SKM-1 treated with dmso at 0.1 percent for 144 hours (cell line): ENCODE data around the gene RAB23.

ENCODE experiments used
- DNase-seq: peaks from one replicate; lab custom pipeline; 2025; ENCODE audit not compliant: unreplicated experiment; lab: John Stamatoyannopoulos, UW

Gene RAB23

DNA sequence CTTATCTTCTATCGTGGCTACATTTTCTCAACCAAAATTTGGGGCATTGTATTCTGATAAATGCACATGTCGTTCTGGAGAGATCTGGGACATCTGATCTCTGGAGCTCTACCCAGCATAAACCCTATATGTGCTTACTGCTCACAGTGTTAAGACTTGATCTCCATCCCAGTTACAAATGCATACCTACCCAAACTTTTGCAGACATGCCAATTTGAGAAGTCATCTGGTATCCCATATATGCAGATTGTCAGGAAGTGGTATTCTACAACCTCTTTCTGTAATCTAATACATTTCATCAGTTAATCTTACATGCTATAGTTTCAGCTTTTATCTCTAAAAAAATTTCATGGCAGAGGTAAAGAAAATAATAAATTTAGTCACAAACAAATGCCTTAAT lies 38.8 kb downstream of the RAB23 start:
- DNase-seq, result no peak

DNA sequence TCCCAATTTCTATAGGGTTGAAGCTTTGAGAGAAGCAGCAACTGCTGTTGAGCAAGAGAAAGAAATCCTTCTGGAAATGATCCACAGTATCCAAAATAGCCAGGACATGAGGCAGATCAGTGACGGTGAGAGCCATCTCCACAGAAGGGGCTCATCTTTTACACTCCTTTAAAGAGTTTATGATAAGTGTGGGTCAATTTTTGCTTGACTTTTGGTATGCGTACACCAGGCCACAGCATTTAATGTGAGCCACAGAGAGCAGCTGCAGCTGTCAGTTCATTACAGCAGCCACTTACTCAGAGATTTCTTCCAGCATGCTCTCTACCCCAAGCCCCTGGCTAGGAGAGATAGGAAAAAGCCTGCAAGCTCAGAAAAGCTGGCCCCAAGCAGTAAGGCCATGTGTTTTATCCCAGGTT lies 40.1 kb downstream of the RAB23 start:
- DNase-seq, result no peak

DNA sequence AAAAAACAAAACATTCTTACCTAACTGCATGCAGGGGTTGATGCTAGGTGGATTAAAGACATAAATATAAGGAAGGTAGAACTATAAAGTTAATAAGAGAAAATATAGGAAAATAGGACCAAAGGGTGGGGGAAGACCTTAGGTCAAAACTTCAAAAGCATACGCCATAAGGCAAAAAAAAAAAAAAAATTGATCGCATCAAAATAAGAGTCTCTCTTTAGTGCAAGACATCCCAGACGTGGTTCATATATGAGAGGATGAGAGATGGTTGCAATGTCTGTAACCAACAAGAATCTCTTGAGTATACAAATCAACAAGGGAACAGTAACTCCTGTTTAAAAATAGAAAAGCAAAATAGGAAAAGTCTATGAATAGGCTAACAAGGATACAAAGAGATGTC lies 41.5 kb downstream of the RAB23 start:
- DNase-seq, result no peak

DNA sequence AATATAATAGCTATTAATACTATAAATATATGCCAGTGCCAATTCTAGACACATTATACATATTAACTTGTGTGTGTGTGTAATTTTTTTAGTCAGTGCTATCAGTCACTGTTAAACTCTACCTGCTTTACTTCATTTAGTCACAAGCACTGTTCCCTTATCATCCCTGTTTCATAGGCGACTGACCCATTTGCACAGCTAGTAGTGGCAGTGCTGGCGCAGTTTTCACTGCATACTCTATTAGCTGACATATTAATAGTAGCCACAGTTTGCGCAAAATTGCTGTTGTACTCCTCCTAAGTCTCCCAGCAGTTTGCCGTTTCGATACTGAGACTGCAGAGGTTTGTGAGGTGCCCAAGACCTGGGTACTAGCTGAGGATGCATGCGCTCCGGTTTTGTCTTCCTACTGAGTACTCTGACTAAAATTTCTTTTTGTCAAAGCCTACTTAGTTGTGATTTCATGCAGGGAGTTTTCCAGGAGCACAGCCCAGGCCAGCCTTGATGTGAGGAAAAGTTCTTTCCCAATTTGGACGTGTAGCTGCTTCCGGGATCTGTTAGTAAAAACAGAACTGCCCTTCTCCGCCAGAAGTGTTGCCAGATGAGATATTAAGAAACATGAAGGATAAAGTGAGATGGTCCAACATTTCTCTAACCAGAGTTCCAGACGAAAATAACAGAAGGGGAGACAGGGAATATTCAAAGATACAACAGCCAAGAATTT lies 44.4 kb downstream of the RAB23 start:
- DNase-seq, result no peak

GRCh38 chr6:57174511-57174907 lies 47.6 kb downstream of the RAB23 start:
- DNase-seq, result no peak

- DNase-seq, result no peak
Observed at GRCh38 chr6:57173886-57174510, 48.1 kb downstream of the RAB23 start.

DNA sequence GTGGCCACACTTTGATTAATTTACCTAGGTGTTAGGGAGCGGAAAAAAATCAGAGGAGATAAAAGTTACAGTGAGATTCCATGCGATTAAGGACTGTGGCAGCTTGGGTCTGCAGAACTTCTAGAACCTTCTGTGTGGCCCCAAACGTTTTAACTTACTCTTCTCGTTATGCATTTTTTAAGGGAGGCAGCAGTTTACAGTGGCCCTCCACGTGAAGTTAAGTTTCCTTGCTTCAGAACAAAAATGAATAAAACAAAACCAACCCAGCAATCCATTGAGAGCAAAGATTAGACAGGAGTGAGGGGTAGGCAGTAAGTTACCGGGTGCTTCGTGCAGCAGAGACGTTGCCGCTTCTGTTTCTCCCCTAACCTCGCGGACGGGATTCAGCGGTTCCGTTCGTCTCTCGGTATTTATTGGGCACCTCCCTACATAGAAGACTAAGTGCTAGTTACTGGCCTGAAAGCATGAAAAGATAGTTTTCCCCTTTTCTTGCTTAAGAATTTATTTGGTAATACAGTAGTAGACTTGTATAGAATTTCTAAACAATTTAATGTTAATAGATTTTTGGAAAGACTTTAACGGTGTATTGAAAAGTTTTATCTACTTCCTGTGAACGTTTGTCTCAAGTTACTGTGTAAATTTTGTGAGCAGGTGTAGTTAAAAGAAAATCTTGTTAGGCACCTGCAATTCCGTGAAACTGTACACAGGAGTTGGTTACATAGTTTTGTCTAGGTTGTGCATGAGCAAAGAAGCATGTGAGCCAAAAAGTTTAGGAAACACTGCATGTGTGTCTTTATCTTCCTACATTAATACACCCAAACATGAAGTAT lies 48.8 kb downstream of the RAB23 start:
- DNase-seq, result peak; percentile 25

DNA sequence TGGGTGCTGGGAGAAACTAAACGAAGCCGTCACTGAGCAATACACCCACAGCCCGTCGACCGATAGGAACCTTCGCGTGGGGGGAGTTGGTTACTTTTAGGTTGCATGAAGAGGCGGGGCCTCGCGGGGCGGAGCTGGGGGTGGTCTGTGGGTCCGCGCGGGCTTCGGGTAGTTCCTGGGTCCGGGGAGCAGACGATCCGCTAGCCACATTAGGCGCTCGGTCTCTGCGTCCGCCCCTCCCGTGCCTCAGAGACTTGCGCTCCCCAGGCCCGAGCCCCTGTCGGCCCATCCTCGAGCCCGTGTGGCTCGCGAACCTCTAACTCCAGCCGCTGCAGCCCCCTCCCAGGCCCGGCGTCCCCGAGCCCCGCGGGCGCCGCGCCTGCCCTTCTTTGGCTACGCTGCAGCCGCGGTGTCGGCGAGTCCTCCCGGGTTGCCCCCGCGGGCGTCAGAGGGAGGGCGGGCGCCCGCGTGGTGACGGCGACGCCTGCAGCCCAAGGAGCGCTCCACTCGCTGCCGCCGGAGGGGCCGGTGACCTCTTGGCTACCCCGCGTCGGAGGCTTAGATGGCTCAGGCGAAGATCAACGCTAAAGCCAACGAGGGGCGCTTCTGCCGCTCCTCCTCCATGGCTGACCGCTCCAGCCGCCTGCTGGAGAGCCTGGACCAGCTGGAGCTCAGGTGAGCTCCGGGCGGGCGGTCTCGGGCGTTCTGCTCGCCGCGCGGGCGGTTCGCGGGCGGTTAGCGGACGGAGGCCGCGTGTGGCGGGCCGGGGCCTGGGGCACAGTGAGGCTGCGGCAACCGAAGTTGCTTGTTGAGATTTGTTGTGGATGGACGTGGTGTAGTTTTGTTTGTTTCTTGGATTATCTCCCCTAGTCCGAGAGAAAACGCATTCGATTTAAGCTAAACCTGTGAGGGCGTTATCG lies 49.7 kb downstream of the RAB23 start, which contains the start of gene BAG2:
TSS of gene BAG2 (plus strand) at position 191 of the 920 bp plus-strand sequence. CDS start at position 563, 372 bp downstream.
- peak; percentile 81 for DNase-seq

- no peak for DNase-seq
Observed at GRCh38 chr6:57165080-57165479, 57.0 kb downstream of the RAB23 start.

- no peak for DNase-seq
Observed at GRCh38 chr6:57163956-57164355, 58.2 kb downstream of the RAB23 start.

DNA sequence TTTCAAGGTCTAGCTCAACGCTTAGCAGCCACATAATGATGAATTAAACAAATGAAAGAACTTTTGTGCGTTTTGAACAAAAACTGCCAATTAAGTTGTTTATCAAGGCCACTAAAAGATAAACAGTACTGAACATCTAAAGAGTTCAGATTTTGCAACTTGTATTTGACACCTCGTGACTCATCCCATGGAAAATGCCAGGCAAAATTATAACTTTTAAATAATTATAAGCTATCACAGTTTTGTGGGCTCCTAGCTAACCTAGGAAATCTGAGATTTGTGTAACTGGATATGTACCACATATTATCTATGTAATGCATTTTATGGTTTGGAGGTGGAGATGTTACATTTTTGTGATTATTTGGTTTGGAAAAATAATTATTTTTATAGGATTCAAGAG lies 59.6 kb downstream of the RAB23 start:
- DNase-seq, result no peak

DNA sequence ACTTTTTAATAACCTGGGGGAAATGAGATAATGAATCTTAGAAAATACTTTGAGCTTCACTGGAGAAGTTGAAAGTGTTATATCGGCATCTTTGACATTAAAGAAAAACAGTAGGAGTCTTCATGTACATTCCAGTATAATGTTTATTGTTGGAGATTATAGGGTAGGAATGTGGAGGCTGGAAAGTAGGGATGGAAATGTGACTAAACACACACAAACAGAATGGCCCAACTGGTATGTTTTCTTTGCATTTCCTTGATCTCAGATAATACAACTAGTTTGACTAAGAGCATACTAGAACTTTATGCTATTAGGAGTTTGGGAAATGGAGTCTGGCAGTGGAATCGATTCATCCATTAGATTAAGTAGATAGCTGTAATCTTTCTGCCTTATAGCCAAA lies 60.1 kb downstream of the RAB23 start:
- DNase-seq, result no peak

DNA sequence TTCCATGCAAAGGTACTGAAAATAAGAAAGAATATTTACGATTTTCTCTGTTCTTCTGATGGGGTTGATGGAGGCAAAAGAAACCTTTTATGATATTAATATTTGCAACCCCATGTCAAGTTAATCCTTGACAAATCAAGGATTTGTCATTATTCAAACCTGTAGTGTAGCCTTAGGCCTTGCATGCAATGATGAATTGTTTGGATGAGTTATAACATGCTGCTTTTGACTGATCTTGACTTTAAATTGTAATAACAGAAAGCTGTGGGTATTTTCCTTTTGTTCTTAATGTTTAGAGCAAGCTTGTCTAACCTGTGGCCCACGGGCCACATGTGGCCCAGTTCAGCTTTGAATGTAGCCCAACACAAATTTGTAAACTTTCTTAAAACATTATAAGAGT lies 63.0 kb downstream of the RAB23 start:
- no peak for DNase-seq

- DNase-seq, result no peak
Observed at GRCh38 chr6:57158658-57159057, 63.4 kb downstream of the RAB23 start.

GRCh38 chr6:57147955-57148858 lies 73.9 kb downstream of the RAB23 start:
- DNase-seq, result no peak

DNA sequence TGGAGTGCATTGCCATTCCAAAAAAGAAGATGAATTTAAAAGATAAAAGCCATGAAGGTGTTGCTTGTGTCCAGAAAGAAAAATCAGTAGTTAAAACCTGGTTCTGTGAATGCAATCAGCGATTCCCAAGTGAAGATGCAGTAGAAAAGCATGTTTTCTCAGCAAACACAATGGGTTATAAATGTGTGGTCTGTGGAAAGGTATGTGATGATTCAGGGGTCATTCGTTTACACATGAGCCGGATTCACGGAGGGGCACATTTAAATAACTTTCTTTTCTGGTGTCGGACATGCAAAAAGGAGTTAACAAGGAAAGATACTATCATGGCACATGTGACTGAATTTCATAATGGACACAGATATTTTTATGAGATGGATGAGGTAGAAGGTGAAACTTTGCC lies 74.7 kb downstream of the RAB23 start:
- no peak for DNase-seq

DNA sequence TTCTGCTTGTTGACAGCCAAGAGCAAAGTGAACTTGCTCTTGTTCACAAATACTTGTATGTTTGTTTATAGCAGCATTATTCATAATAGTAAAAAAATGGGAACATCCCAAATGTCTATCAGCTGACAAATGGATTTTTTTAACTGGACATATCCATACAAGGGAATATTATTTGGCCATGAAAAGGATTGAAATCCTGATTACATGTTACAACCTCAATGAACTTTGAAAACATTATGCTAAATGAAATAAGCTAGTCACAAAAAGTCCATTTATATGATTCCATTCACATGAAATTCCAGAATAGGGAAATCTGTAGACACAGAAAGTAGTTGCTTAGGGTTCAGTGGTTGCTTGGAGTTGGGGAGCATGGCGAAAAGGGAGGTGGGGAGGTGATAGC lies 78.4 kb downstream of the RAB23 start:
- DNase-seq, result no peak

DNA sequence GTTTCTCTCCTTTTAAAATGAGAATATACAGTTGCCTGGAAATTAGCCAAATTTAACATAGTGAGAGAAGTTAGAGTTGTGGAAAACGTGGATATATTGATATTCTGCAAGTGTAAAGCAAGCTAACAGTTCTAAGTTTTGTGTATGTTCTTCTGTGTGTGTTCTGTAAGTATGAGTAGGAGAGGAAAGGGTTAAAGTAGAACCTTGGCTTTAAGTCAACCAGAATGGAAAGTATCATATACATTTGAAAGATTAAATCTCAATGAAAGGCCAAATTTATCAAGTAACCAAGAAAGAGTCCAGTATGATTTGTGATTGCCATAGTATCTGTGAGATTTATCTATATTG lies 80.0 kb downstream of the RAB23 start:
- no peak for DNase-seq

DNA sequence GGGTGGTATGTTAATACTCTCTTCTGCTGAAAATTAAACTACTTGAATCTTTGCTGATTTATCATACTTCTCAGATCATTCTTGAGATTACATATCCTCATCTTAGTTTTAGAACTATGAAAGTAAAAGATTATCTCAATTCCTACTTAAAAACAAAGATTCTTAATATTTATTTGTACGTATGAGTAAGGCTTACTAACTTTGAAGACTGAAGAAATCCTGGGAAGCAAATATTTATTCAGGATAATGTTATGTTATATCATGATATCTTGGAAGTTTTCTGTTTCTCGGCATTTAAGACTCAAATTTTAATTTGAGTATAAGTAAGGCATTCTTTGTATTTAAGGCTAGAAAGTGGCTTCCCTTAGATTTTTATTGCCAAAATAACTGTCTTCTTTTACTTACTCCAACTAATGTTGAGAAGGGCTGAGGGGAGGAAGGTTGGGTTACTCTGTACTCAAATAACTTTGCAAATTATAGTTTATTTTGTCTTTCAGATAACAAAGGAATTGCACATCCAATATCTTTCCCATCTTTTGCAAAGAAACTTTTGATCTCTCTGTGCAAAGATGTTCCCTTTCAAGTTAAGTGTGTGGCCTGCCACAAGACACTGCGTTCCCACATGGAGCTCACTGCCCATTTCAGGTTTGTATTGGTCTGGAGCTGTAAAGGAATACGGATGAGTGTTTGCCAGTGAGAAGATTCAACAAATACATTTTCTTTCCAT lies 80.5 kb downstream of the RAB23 start:
- no peak for DNase-seq
